ENCODE results near the gene CKLF. TPM values are rescaled to one million over a fixed set of nuclear protein-coding genes. Genes with fewer than 3 reads are reported as not detected.

The CKLF gene
- total and polyA plus RNA-seq, 2 experiments from 2014 or later: 64.2 to 108 TPM

DNA sequence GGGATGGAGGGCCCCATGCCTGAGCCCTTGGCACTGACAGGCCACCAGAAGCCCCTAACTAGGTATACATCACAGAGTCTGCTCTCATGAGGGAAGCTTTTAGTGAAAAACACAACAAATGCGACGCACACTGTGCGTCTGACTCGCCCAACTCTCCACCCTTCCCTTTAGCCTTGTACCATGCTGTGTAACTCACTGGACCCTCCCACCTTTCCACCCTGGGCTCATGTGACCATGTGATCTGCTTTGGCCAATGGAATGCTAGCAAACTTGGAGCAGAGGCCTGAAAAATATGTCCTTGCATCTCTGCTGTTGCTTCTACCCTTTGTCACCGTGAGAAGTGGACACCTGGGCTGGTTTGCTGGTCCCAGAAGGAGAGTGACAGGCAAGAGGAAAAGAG, 24.1 kb upstream of the CKLF start:
- Histone ChIP-seq H3F3A (ENCODE audit: insufficient read depth) (no peaks in the 10 kb centered on the region; the same call in 1 of the 2 replicates), H3K4me3 (no peak overlapping the region), H3K9ac (no peak overlapping the region), H4K20me1 (ENCODE audit: insufficient read depth) (no peaks in the 10 kb centered on the region), H3K79me2 (ENCODE audit: insufficient read depth) (no peaks in the 10 kb centered on the region), H3K4me2 (ENCODE audit: unreplicated experiment) (no peak overlapping the region), H3K9me3 (ENCODE audit: low read depth) (no peaks in the 10 kb centered on the region), H3K4me1 (ENCODE audit: insufficient read depth) (no peaks in the 10 kb centered on the region), H3K9me2 (ENCODE audit: insufficient read depth) (no peaks in the 10 kb centered on the region), H3K27ac (no peak overlapping the region), H3K27me3 (replicated peaks; ENCODE audit: insufficient read depth) (no peaks in the 10 kb centered on the region), H2AFZ (no peak overlapping the region), H3K36me3 (ENCODE audit: low read depth) (peaks cover 7% of the 10 kb centered on the region; the same call in 1 of the 2 replicates)
- no peak for DNase-seq
- in situ Hi-C loops (cut with MboI): no loop called here
- no peak for TF ChIP-seq EZH2phosphoT487 (IDR thresholded peaks at IDR 0.05; ENCODE audit: insufficient read depth, low read depth)
- TF ChIP-seq EZH2 (IDR thresholded peaks at IDR 0.05; ENCODE audit: insufficient read depth, poor library complexity, severe bottlenecking): no peak
- WGBS, 2 experiments (ENCODE audit: low coverage in 1 of 2, low lambda C conversion rate in 2 of 2, missing lambda C conversion rate in 2 of 2): 98% methylated on average over 5 of the region's 5 CpGs

DNA sequence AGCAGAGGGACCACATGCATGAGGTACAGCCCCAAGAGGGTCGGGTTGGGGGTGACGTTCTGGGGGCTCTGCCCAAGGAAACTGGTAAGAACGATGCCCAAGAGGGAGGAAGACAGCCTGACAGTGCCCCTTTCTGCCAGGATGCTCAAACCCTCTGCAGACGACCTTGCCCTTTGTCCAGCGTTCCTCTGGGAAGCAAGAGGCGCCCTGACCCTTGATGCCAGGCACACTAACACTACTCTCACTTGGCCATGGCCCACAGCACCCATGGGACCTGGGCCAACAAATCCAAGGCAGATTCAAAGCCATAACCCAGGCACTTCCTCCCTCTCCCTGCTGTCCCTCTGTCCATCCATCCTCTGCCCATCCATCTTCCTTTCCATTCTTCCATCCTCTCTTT, 22.9 kb upstream of the CKLF start:
- Histone ChIP-seq H3K27me3 (replicated peaks; ENCODE audit: insufficient read depth) (no peaks in the 10 kb centered on the region), H3K4me3 (no peak overlapping the region), H3K79me2 (ENCODE audit: insufficient read depth) (no peaks in the 10 kb centered on the region), H3K9me2 (ENCODE audit: insufficient read depth) (no peaks in the 10 kb centered on the region), H3K27ac (no peak overlapping the region), H3K9ac (no peak overlapping the region), H3F3A (ENCODE audit: insufficient read depth) (no peaks in the 10 kb centered on the region; the same call in 1 of the 2 replicates), H2AFZ (no peak overlapping the region), H4K20me1 (ENCODE audit: insufficient read depth) (no peaks in the 10 kb centered on the region), H3K9me3 (ENCODE audit: low read depth) (no peaks in the 10 kb centered on the region), H3K4me1 (ENCODE audit: insufficient read depth) (no peaks in the 10 kb centered on the region), H3K36me3 (ENCODE audit: low read depth) (peaks cover 7% of the 10 kb centered on the region; the same call in 1 of the 2 replicates), H3K4me2 (ENCODE audit: unreplicated experiment) (no peak overlapping the region)
- no peak for DNase-seq
- WGBS, 2 experiments (ENCODE audit: low coverage in 1 of 2, low lambda C conversion rate in 2 of 2, missing lambda C conversion rate in 2 of 2): 79 to 82% methylated on average over 6 of the region's 6 CpGs
- in situ Hi-C loops (cut with MboI): no loop called here
- TF ChIP-seq EZH2phosphoT487 (IDR thresholded peaks at IDR 0.05; ENCODE audit: insufficient read depth, low read depth) (no peak), EZH2 (IDR thresholded peaks at IDR 0.05; ENCODE audit: insufficient read depth, poor library complexity, severe bottlenecking) (no peak)

DNA sequence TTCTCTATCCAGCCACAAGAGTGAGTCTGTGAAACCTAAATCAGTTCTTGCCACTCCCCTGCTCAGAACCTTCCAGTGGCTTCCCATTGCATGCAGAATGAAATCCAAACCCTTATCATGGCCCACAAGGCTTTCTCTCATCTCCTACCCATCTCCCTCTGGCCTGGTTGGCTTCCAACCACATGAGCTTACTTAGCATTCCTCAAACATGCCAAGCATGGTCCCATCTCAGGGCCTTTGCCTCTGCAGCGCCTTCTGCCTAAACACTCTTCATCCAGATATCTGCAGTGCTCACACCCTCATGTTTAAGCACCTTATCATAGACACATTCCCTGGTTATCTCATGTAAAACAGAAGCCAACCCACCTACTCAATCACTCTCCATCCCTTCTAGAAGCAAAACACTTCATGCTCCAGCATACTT, 18.0 kb upstream of the CKLF start:
- H3K4me3 ChIP-seq: no peak overlapping the region
- H3K4me2 ChIP-seq (ENCODE audit: unreplicated experiment): no peak overlapping the region
- H3K4me1 ChIP-seq (ENCODE audit: insufficient read depth): no peaks in the 10 kb centered on the region
- peaks cover 7% of the 10 kb centered on the region; the same call in 1 of the 2 replicates for H3K36me3 ChIP-seq (ENCODE audit: low read depth)
- no peaks in the 10 kb centered on the region for H4K20me1 ChIP-seq (ENCODE audit: insufficient read depth)
- H3K79me2 ChIP-seq (ENCODE audit: insufficient read depth): no peaks in the 10 kb centered on the region
- H3K9me2 ChIP-seq (ENCODE audit: insufficient read depth): no peaks in the 10 kb centered on the region
- H3K9ac ChIP-seq: no peak overlapping the region
- no peak overlapping the region for H3K27ac ChIP-seq
- H2AFZ ChIP-seq: no peak overlapping the region
- TF ChIP-seq EZH2 (IDR thresholded peaks at IDR 0.05; ENCODE audit: insufficient read depth, poor library complexity, severe bottlenecking) (no peak), EZH2phosphoT487 (IDR thresholded peaks at IDR 0.05; ENCODE audit: insufficient read depth, low read depth) (no peak)
- no peaks in the 10 kb centered on the region for H3F3A ChIP-seq (ENCODE audit: insufficient read depth)
- no peaks in the 10 kb centered on the region for H3K27me3 ChIP-seq (replicated peaks; ENCODE audit: insufficient read depth)
- no peaks in the 10 kb centered on the region for H3K9me3 ChIP-seq (ENCODE audit: low read depth)
- WGBS, 2 experiments (ENCODE audit: low coverage in 1 of 2, low lambda C conversion rate in 2 of 2, missing lambda C conversion rate in 2 of 2): 95 to 96% methylated on average over 1 of the region's 1 CpG
- in situ Hi-C loops (cut with MboI): no loop called here
- DNase-seq: no peak

DNA sequence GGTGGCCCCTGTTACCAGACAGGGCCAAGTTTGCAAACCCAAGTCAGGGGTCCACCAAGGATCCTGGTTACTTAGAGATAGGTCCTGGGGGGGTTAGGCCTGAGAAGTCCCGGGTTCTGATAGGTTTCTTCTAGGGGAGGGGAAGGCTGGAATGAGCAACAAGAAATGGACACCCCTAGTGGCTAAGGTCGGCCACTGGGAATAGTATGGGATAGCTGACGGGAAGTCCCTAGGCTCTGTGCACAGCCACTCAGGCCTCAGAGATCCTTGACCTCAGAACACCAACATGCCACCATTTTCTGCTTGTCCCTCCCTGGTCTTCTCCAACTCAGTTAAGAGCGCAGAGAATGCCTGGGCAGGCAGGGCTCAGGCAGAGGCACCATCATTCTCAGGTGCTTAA, 15.9 kb upstream of the CKLF start:
- Histone ChIP-seq H3K27ac (no peak overlapping the region), H2AFZ (no peak overlapping the region), H3K4me1 (ENCODE audit: insufficient read depth) (no peaks in the 10 kb centered on the region), H3F3A (ENCODE audit: insufficient read depth) (no peaks in the 10 kb centered on the region), H3K36me3 (ENCODE audit: low read depth) (no peaks in the 10 kb centered on the region; the same call in 1 of the 2 replicates), H3K79me2 (ENCODE audit: insufficient read depth) (no peaks in the 10 kb centered on the region), H3K4me2 (ENCODE audit: unreplicated experiment) (no peak overlapping the region), H3K9me3 (ENCODE audit: low read depth) (no peaks in the 10 kb centered on the region), H3K27me3 (replicated peaks; ENCODE audit: insufficient read depth) (no peaks in the 10 kb centered on the region), H4K20me1 (ENCODE audit: insufficient read depth) (no peaks in the 10 kb centered on the region), H3K9me2 (ENCODE audit: insufficient read depth) (no peaks in the 10 kb centered on the region), H3K4me3 (no peak overlapping the region), H3K9ac (no peak overlapping the region)
- DNase-seq: no peak
- TF ChIP-seq EZH2 (IDR thresholded peaks at IDR 0.05; ENCODE audit: insufficient read depth, poor library complexity, severe bottlenecking) (no peak), EZH2phosphoT487 (IDR thresholded peaks at IDR 0.05; ENCODE audit: insufficient read depth, low read depth) (no peak)
- 88 to 91% methylated on average over 4 of the region's 4 CpGs for WGBS, 2 experiments (ENCODE audit: low coverage in 1 of 2, low lambda C conversion rate in 2 of 2, missing lambda C conversion rate in 2 of 2)
- in situ Hi-C loops (cut with MboI): no loop called here

DNA sequence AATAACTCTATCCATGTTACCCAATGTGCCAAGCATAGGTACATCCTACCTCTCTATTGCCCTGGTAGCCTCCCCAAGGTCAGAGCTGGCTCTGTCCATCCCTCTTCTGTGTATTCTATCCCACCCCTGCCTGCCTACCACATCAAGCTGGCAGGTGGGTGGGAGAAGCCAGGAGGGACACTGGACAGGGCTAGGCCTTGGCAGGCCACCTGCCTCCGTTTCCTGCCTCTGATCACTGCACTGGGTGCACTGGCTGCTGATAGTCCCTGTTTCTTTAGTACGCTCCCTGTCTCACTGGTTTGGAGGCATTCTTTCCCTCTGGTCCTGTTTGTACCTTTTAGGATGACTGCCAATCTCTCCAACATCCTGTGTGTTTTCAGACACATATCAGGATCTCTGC, 15.1 kb upstream of the CKLF start:
- Histone ChIP-seq H4K20me1 (ENCODE audit: insufficient read depth) (no peaks in the 10 kb centered on the region), H3K27ac (no peak overlapping the region), H3F3A (ENCODE audit: insufficient read depth) (no peaks in the 10 kb centered on the region), H3K9ac (no peak overlapping the region), H3K4me3 (no peak overlapping the region), H3K4me2 (ENCODE audit: unreplicated experiment) (no peak overlapping the region), H2AFZ (no peak overlapping the region), H3K9me2 (ENCODE audit: insufficient read depth) (no peaks in the 10 kb centered on the region), H3K4me1 (ENCODE audit: insufficient read depth) (no peaks in the 10 kb centered on the region), H3K9me3 (ENCODE audit: low read depth) (no peaks in the 10 kb centered on the region), H3K36me3 (ENCODE audit: low read depth) (no peaks in the 10 kb centered on the region; the same call in 1 of the 2 replicates), H3K27me3 (replicated peaks; ENCODE audit: insufficient read depth) (no peaks in the 10 kb centered on the region), H3K79me2 (ENCODE audit: insufficient read depth) (no peaks in the 10 kb centered on the region)
- TF ChIP-seq EZH2phosphoT487 (IDR thresholded peaks at IDR 0.05; ENCODE audit: insufficient read depth, low read depth): no peak
- no peak for TF ChIP-seq EZH2 (IDR thresholded peaks at IDR 0.05; ENCODE audit: insufficient read depth, poor library complexity, severe bottlenecking)
- in situ Hi-C loops (cut with MboI): no loop called here
- WGBS, 2 experiments (ENCODE audit: low coverage in 1 of 2, low lambda C conversion rate in 2 of 2, missing lambda C conversion rate in 2 of 2): 88 to 96% methylated on average over 2 of the region's 2 CpGs
- DNase-seq: no peak
